Stimulated activated CD4-positive, alpha-beta T cell treated with anti-CD3 and anti-CD28 coated beads, Interleukin-4, amount 100 ng/mL, for 4 hours (primary cell): ENCODE results near the gene PLXNA4.

Experiments used
- DNase-seq, 2 experiments: peaks; one replicate each; pipeline ENCODE4 v3.0.0-alpha.2; 2020

Gene PLXNA4

GRCh38 chr7:132225216-132226030, 350.8 kb downstream of the PLXNA4 start:
- DNase-seq = no peak

GRCh38 chr7:132221356-132221755, 354.9 kb downstream of the PLXNA4 start:
- no peak for DNase-seq

- DNase-seq = no peak
Observed at GRCh38 chr7:132220060-132220459, 356.2 kb downstream of the PLXNA4 start.

GRCh38 chr7:132218876-132219275, 357.4 kb downstream of the PLXNA4 start:
- no peak for DNase-seq

- no peak for DNase-seq
Observed at GRCh38 chr7:132216847-132217525, 359.3 kb downstream of the PLXNA4 start.

GRCh38 chr7:132214452-132214851, 361.8 kb downstream of the PLXNA4 start:
- DNase-seq = no peak

GRCh38 chr7:132213583-132213982, 362.7 kb downstream of the PLXNA4 start:
- no peak for DNase-seq

- no peak for DNase-seq
Observed at GRCh38 chr7:132211971-132212370, 364.3 kb downstream of the PLXNA4 start.

GRCh38 chr7:132210821-132211220, 365.4 kb downstream of the PLXNA4 start:
- DNase-seq = no peak

GRCh38 chr7:132207782-132208181, 368.5 kb downstream of the PLXNA4 start:
- no peak for DNase-seq

GRCh38 chr7:132207211-132207610, 369.1 kb downstream of the PLXNA4 start:
- DNase-seq = no peak

GRCh38 chr7:132206594-132206993, 369.7 kb downstream of the PLXNA4 start:
- DNase-seq = no peak

- DNase-seq = no peak
Observed at GRCh38 chr7:132205509-132205908, 370.8 kb downstream of the PLXNA4 start.

GRCh38 chr7:132203021-132203420, 373.2 kb downstream of the PLXNA4 start:
- DNase-seq = no peak

- DNase-seq = no peak
Observed at GRCh38 chr7:132202541-132202940, 373.7 kb downstream of the PLXNA4 start.

GRCh38 chr7:132200141-132200540, 376.1 kb downstream of the PLXNA4 start:
- no peak for DNase-seq

- DNase-seq = no peak
Observed at GRCh38 chr7:132199626-132200025, 376.6 kb downstream of the PLXNA4 start.

GRCh38 chr7:132197772-132198171, 378.5 kb downstream of the PLXNA4 start:
- DNase-seq = no peak

GRCh38 chr7:132193898-132194297, 382.4 kb downstream of the PLXNA4 start:
- DNase-seq = no peak

GRCh38 chr7:132192809-132193208, 383.5 kb downstream of the PLXNA4 start:
- DNase-seq = no peak

- DNase-seq = no peak
Observed at GRCh38 chr7:132191418-132191817, 384.9 kb downstream of the PLXNA4 start.

- no peak for DNase-seq
Observed at GRCh38 chr7:132190683-132191082, 385.6 kb downstream of the PLXNA4 start.

GRCh38 chr7:132189881-132190280, 386.4 kb downstream of the PLXNA4 start:
- no peak for DNase-seq
